Loucy (cell line): ENCODE measurements around the gene IQCE.

Experiments
- CTCF ChIP-seq: fragments of 200-600 bp; sonication (generic); conservative IDR thresholded peaks from 2 replicates; pipeline ENCODE4 v1.5.1; 2014; ENCODE audit warnings: mild to moderate bottlenecking, antibody characterized with exemption, low read length
- EZH2phosphoT487 ChIP-seq: fragments of 200-600 bp; IDR thresholded peaks from 2 replicates; pipeline ENCODE4 v1.6.1; 2018; ENCODE audit warnings: antibody characterized with exemption, mild to moderate bottlenecking, moderate library complexity, borderline replicate concordance

GRCh38 chr7:2607122-2607922, 48.5 kb downstream of the IQCE start:
- TF ChIP-seq CTCF (no peak), EZH2phosphoT487 (no peak)
